ENCODE data around the gene DNAJC6.

- TF ChIP-seq CTCF (conservative IDR thresholded peaks at IDR 0.05) (peak; percentile 41), ZFX (IDR thresholded peaks at IDR 0.05) (no peak)
Observed at GRCh38 chr1:65449214-65449823, 140.0 kb downstream of the DNAJC6 start.
